ENCODE measurements around the gene KDM1A. TPM values are rescaled to one million over a fixed set of nuclear protein-coding genes. Genes with fewer than 3 reads are reported as not detected.

Gene KDM1A
- total RNA-seq, 2 donors from 2014 or later, result 23.4 to 44.1 TPM

GRCh38 chr1:23123528-23123927 lies 104.3 kb downstream of the KDM1A start:
- DNase-seq (ENCODE audit: low spot score) (no peak), ATAC-seq (ENCODE audit: insufficient number of reproducible peaks, low FRiP score, low read depth) (no peak)
- TF ChIP-seq CTCF (IDR thresholded peaks at IDR 0.05), result no peak
- H3K9me3 ChIP-seq, result no peaks in the 10 kb centered on the region
- H3K27me3 ChIP-seq (replicated peaks; ENCODE audit: insufficient read depth), result no peaks in the 10 kb centered on the region
- H3K27ac ChIP-seq, result no peak overlapping the region
- peaks cover 41 to 78% of the 10 kb centered on the region in 2 donors for H3K4me1 ChIP-seq (ENCODE audit: control insufficient read depth in 1 of 2, low read depth in 2 of 2)
- H3K36me3 ChIP-seq, result no peaks in the 10 kb centered on the region
- H3K4me3 ChIP-seq, result no peak overlapping the region

- H3K27me3 ChIP-seq (replicated peaks; ENCODE audit: insufficient read depth), result no peaks in the 10 kb centered on the region
- H3K36me3 ChIP-seq, result no peaks in the 10 kb centered on the region
- H3K27ac ChIP-seq, result peak overlapping the region in 1 of 2 donors; percentile 19
- H3K4me3 ChIP-seq, result no peak overlapping the region
- H3K4me1 ChIP-seq (ENCODE audit: control insufficient read depth in 1 of 2, low read depth in 2 of 2), result peaks cover 35 to 69% of the 10 kb centered on the region in 2 donors
- DNase-seq (ENCODE audit: low spot score) (no peak), ATAC-seq (ENCODE audit: insufficient number of reproducible peaks, low FRiP score, low read depth) (no peak)
- no peaks in the 10 kb centered on the region for H3K9me3 ChIP-seq
- TF ChIP-seq CTCF (IDR thresholded peaks at IDR 0.05), result no peak
These were observed 105.2 kb downstream of the KDM1A start for GRCh38 chr1:23124259-23125026.

- Histone ChIP-seq H3K36me3 (no peaks in the 10 kb centered on the region), H3K4me1 (ENCODE audit: control insufficient read depth in 1 of 2, low read depth in 2 of 2) (peaks cover 37 to 63% of the 10 kb centered on the region in 2 donors), H3K4me3 (no peak overlapping the region), H3K27me3 (replicated peaks; ENCODE audit: insufficient read depth) (no peaks in the 10 kb centered on the region), H3K9me3 (no peaks in the 10 kb centered on the region), H3K27ac (no peak overlapping the region)
- TF ChIP-seq CTCF (IDR thresholded peaks at IDR 0.05), result no peak
- DNase-seq (ENCODE audit: low spot score), result no peak
- ATAC-seq (ENCODE audit: insufficient number of reproducible peaks, low FRiP score, low read depth), result no peak
These were observed 106.2 kb downstream of the KDM1A start for GRCh38 chr1:23125489-23125888.

- Histone ChIP-seq H3K4me3 (no peak overlapping the region), H3K27me3 (replicated peaks; ENCODE audit: insufficient read depth) (no peaks in the 10 kb centered on the region), H3K4me1 (ENCODE audit: control insufficient read depth in 1 of 2, low read depth in 2 of 2) (peaks cover 39 to 56% of the 10 kb centered on the region in 2 donors), H3K9me3 (no peaks in the 10 kb centered on the region), H3K36me3 (no peaks in the 10 kb centered on the region), H3K27ac (no peak overlapping the region)
- no peak for TF ChIP-seq CTCF (IDR thresholded peaks at IDR 0.05)
- DNase-seq (ENCODE audit: low spot score) (no peak), ATAC-seq (ENCODE audit: insufficient number of reproducible peaks, low FRiP score, low read depth) (no peak)
These were observed 106.9 kb downstream of the KDM1A start for GRCh38 chr1:23126200-23126599.

GRCh38 chr1:23126801-23127200 lies 107.5 kb downstream of the KDM1A start:
- Histone ChIP-seq H3K4me3 (no peak overlapping the region), H3K9me3 (no peaks in the 10 kb centered on the region), H3K36me3 (no peaks in the 10 kb centered on the region), H3K4me1 (ENCODE audit: control insufficient read depth in 1 of 2, low read depth in 2 of 2) (peaks cover 33 to 50% of the 10 kb centered on the region in 2 donors), H3K27me3 (replicated peaks; ENCODE audit: insufficient read depth) (no peaks in the 10 kb centered on the region), H3K27ac (no peak overlapping the region)
- TF ChIP-seq CTCF (IDR thresholded peaks at IDR 0.05), result no peak
- ATAC-seq (ENCODE audit: insufficient number of reproducible peaks, low FRiP score, low read depth), result no peak
- no peak for DNase-seq (ENCODE audit: low spot score)

Measured in thoracic aorta (tissue), 2 donors.